ENCODE data around the gene DNAI7.

GRCh38 chr12:25087596-25087995, 107.4 kb downstream of the DNAI7 start:
- no peak for TF ChIP-seq CTCF (IDR thresholded peaks at IDR 0.05)
- TF ChIP-seq EZH2 (IDR thresholded peaks at IDR 0.05; ENCODE audit: borderline replicate concordance, insufficient read depth, low read depth, low read length, poor library complexity, severe bottlenecking): no peak

All from B cell (primary cell).